ENCODE results near the gene ZFYVE27. TPM values are rescaled to one million over a fixed set of nuclear protein-coding genes. Genes with fewer than 3 reads are reported as not detected.

The ZFYVE27 gene
- total RNA-seq, 6 experiments from 2014 or later = 16.6 to 23.0 (median 18.3) TPM

DNA sequence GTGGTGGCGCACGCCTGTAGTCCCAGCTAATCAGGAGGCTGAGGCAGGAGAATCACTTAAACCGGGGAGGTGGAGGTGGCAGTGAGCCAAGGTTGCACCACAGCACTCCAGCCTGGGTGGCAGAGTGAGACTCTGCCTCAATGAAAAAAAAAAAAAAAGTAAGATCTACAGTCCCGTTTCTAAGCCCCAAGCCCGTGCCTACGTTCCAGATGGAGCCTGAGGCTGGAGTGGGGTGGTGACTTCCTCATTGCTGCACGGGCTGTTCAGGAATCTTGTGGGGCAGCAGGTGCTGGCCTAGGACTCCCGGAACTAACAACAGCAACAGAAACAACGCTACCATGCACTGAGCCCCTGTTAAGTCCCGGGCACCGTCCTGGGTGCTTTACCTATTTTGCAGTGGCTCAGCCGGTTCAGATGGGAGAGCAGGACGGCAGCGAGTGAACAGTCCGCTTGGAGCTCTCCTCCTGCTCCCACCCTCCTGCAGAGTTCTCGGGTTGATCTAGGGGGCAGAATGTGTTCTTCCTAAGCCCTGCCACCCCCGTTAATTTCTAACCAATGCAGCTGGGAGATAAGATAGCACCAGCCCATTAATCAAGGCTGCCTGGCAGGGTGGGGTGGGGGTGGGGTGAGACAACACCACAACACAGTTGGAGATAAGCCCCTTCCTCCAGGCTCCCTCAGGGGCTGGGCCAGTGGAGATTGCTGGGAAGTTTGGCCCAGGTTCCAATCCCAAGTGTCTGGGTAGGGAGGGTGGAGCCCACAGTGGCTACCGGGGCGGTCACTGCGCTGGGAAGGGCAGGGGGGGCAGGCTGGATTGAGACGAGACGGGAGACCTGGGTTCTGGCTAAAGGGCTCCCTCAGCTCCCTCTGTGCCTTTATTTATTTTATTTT lies 51.9 kb downstream of the ZFYVE27 start:
- DNase-seq = no peak
- no peak overlapping the region for H3K4me3 Mint-ChIP-seq
- no peaks in the 10 kb centered on the region for H3K36me3 Mint-ChIP-seq (ENCODE audit: low read depth)

DNA sequence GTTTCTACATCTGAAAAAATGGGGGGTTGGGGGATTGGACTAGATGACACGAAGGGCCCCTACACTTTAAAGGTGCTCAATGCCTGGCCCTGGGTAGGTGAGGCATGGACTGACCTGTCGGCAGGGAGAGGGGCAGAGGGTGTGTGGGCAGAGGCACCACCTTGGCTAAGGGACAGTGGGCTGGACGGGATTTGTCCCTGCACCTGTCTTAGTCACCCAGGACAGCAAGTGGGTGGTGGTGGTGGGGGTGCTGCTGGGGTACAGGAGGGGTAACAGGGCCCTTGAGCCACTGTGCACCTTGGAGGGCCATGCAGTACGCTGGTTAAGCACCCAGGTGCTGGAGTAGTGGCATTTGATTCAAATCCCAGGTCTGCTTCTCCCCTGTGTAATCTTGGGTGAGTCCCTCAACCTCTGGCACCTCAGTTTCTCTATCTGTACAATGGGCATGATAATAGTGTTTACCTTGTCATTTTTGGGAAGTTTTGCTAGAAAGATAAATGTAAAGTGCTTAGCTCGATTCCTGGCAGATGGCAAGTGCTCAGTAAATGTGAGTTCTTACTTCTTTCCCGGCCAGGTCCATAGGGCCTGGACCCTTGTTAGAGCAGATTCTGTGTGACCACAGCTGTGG lies 53.0 kb downstream of the ZFYVE27 start:
- Mint-ChIP-seq H3K4me1 (ENCODE audit: low read depth) (no peaks in the 10 kb centered on the region), H3K27ac (no peak overlapping the region), H3K27me3 (ENCODE audit: insufficient read depth) (peaks cover 33% of the 10 kb centered on the region), H3K4me3 (no peak overlapping the region), H3K36me3 (ENCODE audit: low read depth) (no peaks in the 10 kb centered on the region), H3K9me3 (no peaks in the 10 kb centered on the region)
- no peak for DNase-seq
- TF ChIP-seq, protein P1, sequence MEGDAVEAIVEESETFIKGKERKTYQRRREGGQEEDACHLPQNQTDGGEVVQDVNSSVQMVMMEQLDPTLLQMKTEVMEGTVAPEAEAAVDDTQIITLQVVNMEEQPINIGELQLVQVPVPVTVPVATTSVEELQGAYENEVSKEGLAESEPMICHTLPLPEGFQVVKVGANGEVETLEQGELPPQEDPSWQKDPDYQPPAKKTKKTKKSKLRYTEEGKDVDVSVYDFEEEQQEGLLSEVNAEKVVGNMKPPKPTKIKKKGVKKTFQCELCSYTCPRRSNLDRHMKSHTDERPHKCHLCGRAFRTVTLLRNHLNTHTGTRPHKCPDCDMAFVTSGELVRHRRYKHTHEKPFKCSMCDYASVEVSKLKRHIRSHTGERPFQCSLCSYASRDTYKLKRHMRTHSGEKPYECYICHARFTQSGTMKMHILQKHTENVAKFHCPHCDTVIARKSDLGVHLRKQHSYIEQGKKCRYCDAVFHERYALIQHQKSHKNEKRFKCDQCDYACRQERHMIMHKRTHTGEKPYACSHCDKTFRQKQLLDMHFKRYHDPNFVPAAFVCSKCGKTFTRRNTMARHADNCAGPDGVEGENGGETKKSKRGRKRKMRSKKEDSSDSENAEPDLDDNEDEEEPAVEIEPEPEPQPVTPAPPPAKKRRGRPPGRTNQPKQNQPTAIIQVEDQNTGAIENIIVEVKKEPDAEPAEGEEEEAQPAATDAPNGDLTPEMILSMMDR (IDR thresholded peaks at IDR 0.05) = no peak

More for the DNA sequence above, 51.9 kb downstream of the ZFYVE27 start:
- TF ChIP-seq, protein P1 (IDR thresholded peaks at IDR 0.05) = no peak
- no peaks in the 10 kb centered on the region for H3K9me3 Mint-ChIP-seq
- peaks cover 31% of the 10 kb centered on the region for H3K27me3 Mint-ChIP-seq (ENCODE audit: insufficient read depth)
- H3K27ac Mint-ChIP-seq = no peak overlapping the region
- no peaks in the 10 kb centered on the region for H3K4me1 Mint-ChIP-seq (ENCODE audit: low read depth)

DNA sequence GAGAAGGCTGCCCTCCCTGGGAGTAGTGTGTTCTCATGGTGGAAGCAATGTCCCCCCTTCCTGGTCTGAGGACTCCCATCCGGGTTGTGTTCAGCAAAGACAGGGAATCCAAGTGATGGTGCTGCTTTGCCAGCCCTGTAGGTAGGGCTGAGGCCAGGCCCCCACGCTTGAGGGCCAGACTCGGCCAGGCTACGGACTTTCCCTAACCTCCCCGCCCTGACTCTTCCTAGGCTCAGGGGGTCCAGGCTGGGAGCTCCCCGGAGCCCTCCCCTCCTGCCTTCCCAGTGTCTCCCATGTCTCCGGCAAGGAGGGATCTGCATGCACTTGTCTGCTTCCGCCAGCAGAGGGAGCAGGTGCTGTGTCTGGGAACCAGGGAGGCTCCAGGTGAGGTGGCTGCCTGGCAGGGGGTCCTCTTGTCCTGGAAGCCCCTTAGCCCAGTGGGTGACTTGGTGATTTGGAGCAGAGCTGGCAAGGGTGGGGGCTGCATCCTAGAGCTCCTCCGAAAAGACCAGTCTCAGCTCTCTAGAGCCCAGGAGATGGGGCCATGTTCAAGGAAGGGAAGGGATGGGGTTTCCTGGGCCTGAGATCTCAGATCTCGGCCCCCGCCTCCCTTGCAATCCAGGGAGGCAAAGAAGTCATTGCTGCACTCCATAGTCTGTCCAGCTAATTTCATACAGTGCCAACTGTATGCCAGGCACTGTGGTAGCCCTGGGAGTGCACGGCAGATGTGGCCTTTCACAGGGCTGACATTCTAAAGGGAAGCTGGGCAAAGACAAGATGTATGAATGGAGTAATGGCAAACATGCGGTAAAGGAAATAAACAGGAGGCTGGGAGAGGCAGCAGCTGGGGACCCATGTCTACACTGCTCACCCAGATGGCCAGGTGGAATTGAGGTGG lies 55.1 kb downstream of the ZFYVE27 start:
- Mint-ChIP-seq H3K9me3 (no peaks in the 10 kb centered on the region), H3K4me1 (ENCODE audit: low read depth) (no peaks in the 10 kb centered on the region), H3K4me3 (no peak overlapping the region), H3K27me3 (ENCODE audit: insufficient read depth) (peaks cover 33% of the 10 kb centered on the region), H3K36me3 (ENCODE audit: low read depth) (no peaks in the 10 kb centered on the region), H3K27ac (no peak overlapping the region)
- DNase-seq = peak; percentile 31
- TF ChIP-seq, protein P1 (IDR thresholded peaks at IDR 0.05) = peak; percentile 97

DNA sequence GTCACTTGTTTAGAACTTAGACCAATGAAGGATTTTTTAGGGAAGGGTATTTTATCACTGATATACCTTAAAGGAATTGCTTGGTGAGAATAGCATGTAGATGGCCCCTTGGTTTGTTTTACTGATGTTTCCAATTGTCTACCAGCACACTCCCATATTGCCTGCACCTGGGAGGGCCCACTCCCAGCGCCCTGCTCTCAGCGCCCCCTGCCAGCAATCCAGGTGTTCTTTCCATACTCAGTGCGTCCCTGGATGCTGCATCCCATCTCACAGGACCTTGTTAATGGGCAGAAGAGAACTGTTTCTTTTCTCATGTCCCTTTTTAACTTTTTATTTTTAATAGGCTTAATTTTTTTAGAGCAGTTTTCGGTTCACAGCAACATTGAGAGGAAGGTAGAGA lies 59.0 kb downstream of the ZFYVE27 start:
- Mint-ChIP-seq H3K27ac (no peak overlapping the region), H3K4me1 (ENCODE audit: low read depth) (no peaks in the 10 kb centered on the region), H3K36me3 (ENCODE audit: low read depth) (peaks cover 7% of the 10 kb centered on the region; the same call in 1 of the 2 replicates), H3K27me3 (ENCODE audit: insufficient read depth) (peaks cover 39% of the 10 kb centered on the region), H3K9me3 (peaks cover 14% of the 10 kb centered on the region), H3K4me3 (no peak overlapping the region)
- TF ChIP-seq, protein P1 (IDR thresholded peaks at IDR 0.05) = 0 out of 2 replicates have a peak, but pooled peaks have one; percentile 11
- DNase-seq = no peak

DNA sequence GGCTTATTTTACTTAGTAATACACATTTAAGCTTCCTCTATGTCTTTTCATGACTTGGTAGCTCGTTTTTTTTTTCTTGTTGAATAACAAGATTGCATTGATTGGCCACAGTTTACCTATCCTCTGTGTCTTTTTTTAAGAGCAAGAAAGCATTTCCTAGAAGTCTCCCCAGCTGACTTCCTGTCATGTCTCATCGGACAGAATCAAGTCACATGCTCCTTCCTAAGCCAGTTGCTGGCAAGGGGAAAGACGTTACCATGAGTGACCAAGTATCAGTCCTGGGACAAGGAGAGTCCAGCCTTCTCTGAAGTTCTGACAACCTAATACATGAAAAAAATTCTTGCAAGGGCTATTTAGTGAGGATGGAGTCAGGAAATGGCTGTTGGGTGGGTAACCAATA lies 59.7 kb downstream of the ZFYVE27 start:
- H3K4me3 Mint-ChIP-seq = no peak overlapping the region
- no peaks in the 10 kb centered on the region for H3K4me1 Mint-ChIP-seq (ENCODE audit: low read depth)
- H3K36me3 Mint-ChIP-seq (ENCODE audit: low read depth) = peaks cover 7% of the 10 kb centered on the region; the same call in 1 of the 2 replicates
- H3K9me3 Mint-ChIP-seq = peaks cover 14% of the 10 kb centered on the region
- TF ChIP-seq, protein P1 (IDR thresholded peaks at IDR 0.05) = no peak
- no peak overlapping the region for H3K27ac Mint-ChIP-seq
- peaks cover 43% of the 10 kb centered on the region for H3K27me3 Mint-ChIP-seq (ENCODE audit: insufficient read depth)
- no peak for DNase-seq
